K562 (cell line): Measurements from ENCODE around the gene LARP4B. TPM values are rescaled to one million over a fixed set of nuclear protein-coding genes. Genes with fewer than 3 reads are reported as not detected.

Experiments
- BMI1 ChIP-seq: fragments of 150-350 bp; IDR thresholded peaks from 2 replicates; pipeline ENCODE4 v1.6.1; 2014; ENCODE audit warnings: low read length
- CHCHD3 ChIP-seq: fragments of 250-450 bp; sonication (Bioruptor Pico); IDR thresholded peaks from 2 replicates; pipeline ENCODE4 v2.1.2; 2022; ENCODE audit warnings: mild to moderate bottlenecking
- FOXK2 ChIP-seq, 2 experiments: fragments of 450-650 bp; IDR thresholded peaks in 1 of 2; conservative IDR thresholded peaks in 1 of 2; 2 replicates each; pipeline ENCODE4 v1.6.1; 2016; ENCODE audit warnings: low read depth in 2 of 2, mild to moderate bottlenecking in 1 of 2
- ZBTB40 ChIP-seq, 2 experiments: fragments of 450-650 bp in 1 of 2; sonication (generic) in 1 of 2; formaldehyde crosslinking in 1 of 2; IDR thresholded peaks; 2 replicates each; pipeline versions ENCODE4 v1.7.1 to v1.9.0; 2016 to 2022; ENCODE audit warnings: inconsistent platforms in 1 of 2, mild to moderate bottlenecking in 1 of 2, missing genetic modification reagents in 1 of 2
- polyA plus RNA-seq, 8 experiments: library from polyadenylated mRNA; depleted of rRNA in 4 of 8; stranded (reverse) in 5 of 8; unstranded in 3 of 8; fragments of >200 nt; fragmentation: Nextera tagmentation in 2 of 8; fragmentation: Illumina TruSeq in 1 of 8; extraction: Ambion mirVana in 2 of 8; extraction: Trizol in 1 of 8; gene quantifications; 2 replicates each; pipeline versions ENCODE4 v1.2.1 to v1.2.3, GENCODE V29; 2011 to 2014; ENCODE audit warnings: inconsistent platforms in 1 of 8, missing spikeins in 1 of 8
- total RNA-seq, 7 experiments: library from RNA; depleted of rRNA in 6 of 7; stranded (reverse); fragments of >200 nt in 6 of 7; fragmentation: Illumina TruSeq in 2 of 7; extraction: Trizol in 2 of 7; gene quantifications; 2 replicates each; pipeline versions ENCODE4 v1.2.1 to v1.2.3, GENCODE V29; 2011 to 2021; ENCODE audit warnings: low replicate concordance in 1 of 7

Gene LARP4B
- total and polyA plus RNA-seq, 9 of the 15 experiments (the other 6 are each of a cell fraction or from before 2014, with no cell fraction given), result 11.8 to 130 (median 42.6) TPM

GRCh38 chr10:819326-819725 is 112.2 kb downstream of the LARP4B start (continued):
- no peak for TF ChIP-seq ZBTB40 (IDR thresholded peaks at IDR 0.05)
- no peak for TF ChIP-seq ZBTB40 (CRISPR knock-in tag; IDR thresholded peaks at IDR 0.05)
- TF ChIP-seq FOXK2 (conservative IDR thresholded peaks at IDR 0.05 in 1 of 2, IDR thresholded peaks at IDR 0.05 in 1 of 2; ENCODE audit: low read depth in 2 of 2), result no peak
- no peak for TF ChIP-seq BMI1
- TF ChIP-seq CHCHD3 (CRISPR knock-in tag), result no peak
